Stomach smooth muscle (tissue), 2 donors: ENCODE results near the gene FILIP1.

Experiments used
- H3K27ac ChIP-seq: one replicate; pipeline ENCODE4 v1.7.0; 2013; ENCODE audit warnings: mild to moderate bottlenecking, low read length, inconsistent platforms
- H3K27me3 ChIP-seq, 2 donors: one replicate each; pipeline ENCODE4 v1.7.0; 2013; ENCODE audit warnings: low read length in 2 of 2; ENCODE audit not compliant: insufficient read depth in 2 of 2, control insufficient read depth in 1 of 2
- H3K36me3 ChIP-seq, 2 donors: one replicate each; pipeline ENCODE4 v1.7.0; 2013; ENCODE audit warnings: low read length in 2 of 2; ENCODE audit not compliant: control insufficient read depth in 2 of 2, insufficient read depth in 2 of 2
- H3K4me1 ChIP-seq: one replicate; pipeline ENCODE4 v1.7.0; 2013; ENCODE audit warnings: low read length; ENCODE audit not compliant: control insufficient read depth, insufficient read depth
- H3K4me3 ChIP-seq, 2 donors: one replicate each; pipeline ENCODE4 v1.7.0; 2013; ENCODE audit warnings: low read length in 2 of 2
- H3K9ac ChIP-seq, 2 donors: one replicate each; pipeline ENCODE4 v1.7.0; 2013; ENCODE audit warnings: low read length in 2 of 2, mild to moderate bottlenecking in 1 of 2
- H3K9me3 ChIP-seq, 2 donors: one replicate each; pipeline ENCODE4 v1.7.0; 2013; ENCODE audit warnings: low read length in 2 of 2; ENCODE audit not compliant: control insufficient read depth in 2 of 2
- donor health status: healthy.
- donor health status: Pancreatic carcinoma.

The FILIP1 gene

DNA sequence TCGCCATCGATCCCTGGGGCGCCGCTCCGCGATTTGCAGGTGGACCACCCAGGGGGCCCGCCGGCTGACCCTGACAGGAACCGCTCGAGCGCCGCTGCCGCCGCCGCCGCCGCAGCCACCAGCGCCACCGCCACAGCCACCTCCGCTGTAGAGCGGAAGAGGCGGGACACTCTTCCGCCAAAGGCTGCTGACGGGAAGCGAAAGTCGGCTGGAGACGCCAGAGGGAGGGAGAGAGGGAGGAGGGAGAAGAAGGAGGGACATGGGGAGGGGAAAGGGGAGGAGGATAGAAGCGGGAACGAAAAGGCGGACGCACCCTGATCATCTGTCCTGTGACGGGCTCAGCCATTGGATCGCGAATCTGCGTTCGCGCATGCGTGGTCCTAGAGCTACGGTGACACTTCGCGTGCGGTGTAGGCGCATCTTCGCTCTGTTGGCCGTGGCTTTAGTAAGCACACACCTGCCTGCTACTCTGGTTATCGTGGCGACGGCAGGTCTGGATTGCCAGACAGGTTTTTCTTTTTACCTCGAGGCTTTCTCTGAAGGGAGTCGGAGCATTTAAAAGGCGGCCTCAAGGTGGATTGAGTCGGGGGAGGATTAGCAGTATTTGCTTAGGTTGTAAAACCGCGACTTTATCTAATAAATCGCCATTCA, 208.8 kb downstream of the FILIP1 start, which contains the start of gene TMEM30A:
TMEM30A (minus strand) TSS at position 161 of the 651 bp plus-strand sequence; CDS start at position 7, 154 bp downstream.
- Histone ChIP-seq H3K9ac (peak within 1 kb of the TSS; percentile 86 to 89), H3K9me3 (no peaks in the 10 kb centered on the region), H3K27me3 (no peaks in the 10 kb centered on the region), H3K27ac (peak within 1 kb of the TSS; percentile 72), H3K4me3 (peak within 1 kb of the TSS; percentile 95 to 100), H3K36me3 (no peaks in the 10 kb centered on the region), H3K4me1 (peaks cover 8% of the 10 kb centered on the region)

DNA sequence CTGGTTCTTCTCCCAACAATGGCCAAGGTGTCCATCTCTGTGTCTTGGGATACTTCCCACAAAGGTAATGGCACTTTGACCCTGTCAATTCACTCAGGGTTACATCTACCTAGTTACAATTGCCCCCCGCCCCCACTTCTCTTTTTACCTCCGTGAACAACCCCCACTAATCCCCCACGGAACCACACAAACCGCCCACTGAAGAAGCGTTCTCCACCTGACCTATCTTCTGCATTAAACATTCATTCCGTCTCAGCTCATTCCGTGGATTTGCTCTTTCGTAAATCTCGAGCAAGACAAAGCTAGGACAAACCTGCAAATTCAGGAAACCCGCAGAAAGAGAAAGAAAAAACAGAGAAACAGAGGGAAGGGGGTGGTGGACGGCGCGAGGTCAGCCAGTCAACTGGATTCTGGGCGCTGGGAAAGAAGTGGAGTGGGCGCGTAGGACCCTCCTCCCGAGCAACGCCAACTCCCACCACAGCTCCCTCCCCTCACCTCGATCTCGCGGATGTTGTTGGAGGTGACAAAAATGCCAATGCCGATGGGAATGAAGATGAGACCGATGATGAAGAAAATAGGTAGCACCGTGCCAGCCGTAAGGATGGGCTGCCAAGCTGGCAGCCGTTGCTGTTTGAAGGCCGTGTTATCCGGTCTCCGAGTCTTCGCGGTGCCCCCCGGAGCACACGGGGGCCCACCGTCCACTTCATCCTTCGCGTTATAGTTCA, 209.5 kb downstream of the FILIP1 start:
- Histone ChIP-seq H3K27me3 (no peaks in the 10 kb centered on the region), H3K27ac (peak overlapping the region; percentile 72), H3K4me3 (peak overlapping the region; percentile 95 to 100), H3K9ac (peak overlapping the region; percentile 86 to 89), H3K36me3 (no peaks in the 10 kb centered on the region), H3K4me1 (peaks cover 8% of the 10 kb centered on the region), H3K9me3 (no peaks in the 10 kb centered on the region)

DNA sequence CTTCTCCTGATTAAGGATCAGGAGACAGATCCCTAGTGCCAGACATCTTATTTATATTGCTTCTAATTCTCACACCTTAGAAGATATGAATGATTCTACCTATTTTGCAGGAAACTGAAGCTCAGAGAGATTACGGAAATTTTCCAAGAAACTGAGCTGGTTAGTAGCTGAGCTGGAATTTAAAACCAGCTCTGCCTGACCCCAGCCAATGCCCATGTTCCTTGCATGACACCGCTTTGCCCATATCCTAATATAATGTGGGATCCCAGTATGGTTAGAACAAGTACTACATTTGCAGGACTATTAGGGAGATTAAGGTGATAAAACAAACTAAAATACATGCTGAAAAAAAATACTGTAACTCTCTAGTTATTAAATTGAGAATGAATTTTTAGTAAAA, 210.9 kb downstream of the FILIP1 start:
- Histone ChIP-seq H3K27ac (no peak overlapping the region), H3K4me1 (peaks cover 8% of the 10 kb centered on the region), H3K9me3 (no peaks in the 10 kb centered on the region), H3K9ac (peak overlapping the region in 1 of 2 donors; percentile 40), H3K4me3 (peak overlapping the region; percentile 95 to 100), H3K36me3 (no peaks in the 10 kb centered on the region), H3K27me3 (no peaks in the 10 kb centered on the region)

DNA sequence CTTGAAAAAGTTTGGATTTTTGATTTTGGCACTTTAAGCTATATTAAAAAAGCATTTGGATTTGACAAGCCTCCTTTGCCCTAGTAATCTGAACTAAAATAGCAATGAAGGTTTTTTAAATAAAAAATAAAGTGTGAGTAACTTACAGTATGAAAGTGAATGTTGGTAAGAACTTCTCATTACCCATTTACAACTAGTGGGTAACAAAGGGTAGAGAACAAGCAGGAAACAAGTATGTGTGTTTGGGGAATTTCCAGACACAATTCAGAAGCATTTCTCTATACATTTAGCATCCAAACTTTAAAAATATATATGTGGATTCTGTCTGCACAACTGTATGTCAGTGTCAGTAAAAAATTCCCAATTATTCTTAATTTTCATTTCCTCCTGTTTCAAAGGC, 211.9 kb downstream of the FILIP1 start:
- no peaks in the 10 kb centered on the region for H3K27me3 ChIP-seq
- no peaks in the 10 kb centered on the region for H3K36me3 ChIP-seq
- peak overlapping the region in 1 of 2 donors; percentile 21 for H3K4me3 ChIP-seq
- H3K4me1 ChIP-seq, result peaks cover 8% of the 10 kb centered on the region
- H3K27ac ChIP-seq, result no peak overlapping the region
- H3K9me3 ChIP-seq, result no peaks in the 10 kb centered on the region
- no peak overlapping the region for H3K9ac ChIP-seq

DNA sequence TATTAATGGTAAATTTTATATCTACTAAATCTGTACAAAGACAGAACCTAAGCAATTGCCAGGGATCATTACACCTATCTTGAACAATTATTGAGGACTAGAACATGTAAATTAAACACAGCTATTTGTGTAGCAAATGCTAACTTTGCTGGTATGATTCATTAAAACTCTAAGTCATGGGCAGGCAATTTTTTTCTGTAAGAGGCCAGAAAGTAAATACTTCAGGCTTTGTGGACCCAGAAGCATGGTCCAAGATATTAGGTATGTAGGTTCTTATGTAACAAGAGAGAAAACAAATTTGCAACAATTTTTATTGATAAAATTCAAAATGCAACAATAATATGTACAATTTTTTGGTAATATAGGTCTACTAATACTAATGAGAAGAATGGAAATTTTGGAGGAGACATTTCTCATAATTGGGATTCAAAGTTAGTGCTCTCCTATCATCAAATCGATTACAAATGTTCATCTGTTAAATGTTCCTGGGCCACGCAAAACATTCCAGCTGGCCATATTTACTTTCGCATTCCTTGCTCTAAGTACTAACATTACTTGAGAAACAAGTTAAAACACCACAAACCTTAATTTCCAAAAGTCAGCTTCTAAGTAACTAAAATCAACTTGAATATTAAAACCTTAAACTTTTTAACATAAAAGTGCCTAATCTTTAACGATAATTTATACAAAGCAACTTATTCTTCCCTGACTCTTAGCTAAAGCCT, 213.3 kb downstream of the FILIP1 start:
- Histone ChIP-seq H3K4me3 (no peak overlapping the region), H3K9ac (no peak overlapping the region), H3K27me3 (no peaks in the 10 kb centered on the region), H3K9me3 (no peaks in the 10 kb centered on the region), H3K36me3 (peaks cover 0 to 5% of the 10 kb centered on the region in 2 donors), H3K4me1 (peaks cover 5% of the 10 kb centered on the region), H3K27ac (no peak overlapping the region)

DNA sequence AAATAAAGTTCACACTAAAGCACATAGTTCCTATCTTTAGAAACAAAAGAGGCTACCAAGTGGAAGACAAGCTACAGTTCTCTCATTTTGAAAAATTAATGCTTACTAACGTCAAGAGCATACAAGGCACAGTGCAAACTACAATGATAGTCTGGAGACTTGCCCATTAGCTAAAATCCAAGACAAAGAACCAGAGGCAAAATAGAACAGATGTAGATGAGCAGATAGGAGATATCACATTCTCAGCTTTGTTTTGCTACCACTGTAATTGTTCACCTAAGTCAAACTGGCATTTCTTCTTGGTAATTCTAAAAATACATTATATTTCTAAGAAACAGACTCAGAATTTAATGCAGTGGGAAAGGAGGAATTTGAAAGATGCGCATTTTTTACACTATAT, 214.2 kb downstream of the FILIP1 start:
- Histone ChIP-seq H3K27ac (no peak overlapping the region), H3K9me3 (no peaks in the 10 kb centered on the region), H3K4me1 (peaks cover 5% of the 10 kb centered on the region), H3K27me3 (no peaks in the 10 kb centered on the region), H3K36me3 (peaks cover 0 to 5% of the 10 kb centered on the region in 2 donors), H3K9ac (no peak overlapping the region), H3K4me3 (no peak overlapping the region)

DNA sequence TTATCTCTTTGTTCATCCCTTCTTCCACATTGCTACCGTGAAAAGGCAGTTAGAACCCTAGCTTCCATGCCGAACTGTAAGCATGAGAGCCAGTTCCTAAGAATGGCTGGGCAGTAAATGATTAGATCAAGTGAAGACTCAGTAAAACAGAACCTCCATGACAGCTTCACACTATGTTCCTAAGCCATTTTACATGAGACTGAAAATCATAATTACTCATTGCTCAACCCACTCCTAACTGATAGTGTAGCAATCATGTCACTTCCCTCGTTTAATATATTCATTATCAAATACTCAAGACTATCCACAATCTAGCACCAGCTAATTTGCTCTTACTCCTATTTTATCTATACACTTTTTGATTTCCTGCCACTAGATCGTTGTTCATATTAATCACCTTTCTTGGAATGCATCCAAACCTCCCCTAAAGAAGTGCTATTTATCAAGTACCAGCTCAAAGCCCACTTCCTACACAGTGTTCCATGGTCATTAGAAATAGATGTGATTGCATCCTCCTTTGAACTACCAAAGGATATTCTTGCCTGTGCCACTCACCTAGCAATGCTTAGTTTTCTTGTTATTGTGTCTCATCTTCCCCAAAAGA, 215.0 kb downstream of the FILIP1 start:
- Histone ChIP-seq H3K9me3 (no peaks in the 10 kb centered on the region), H3K9ac (no peak overlapping the region), H3K27me3 (no peaks in the 10 kb centered on the region), H3K27ac (no peak overlapping the region), H3K4me3 (no peak overlapping the region), H3K4me1 (peaks cover 5% of the 10 kb centered on the region), H3K36me3 (peaks cover 0 to 5% of the 10 kb centered on the region in 2 donors)

DNA sequence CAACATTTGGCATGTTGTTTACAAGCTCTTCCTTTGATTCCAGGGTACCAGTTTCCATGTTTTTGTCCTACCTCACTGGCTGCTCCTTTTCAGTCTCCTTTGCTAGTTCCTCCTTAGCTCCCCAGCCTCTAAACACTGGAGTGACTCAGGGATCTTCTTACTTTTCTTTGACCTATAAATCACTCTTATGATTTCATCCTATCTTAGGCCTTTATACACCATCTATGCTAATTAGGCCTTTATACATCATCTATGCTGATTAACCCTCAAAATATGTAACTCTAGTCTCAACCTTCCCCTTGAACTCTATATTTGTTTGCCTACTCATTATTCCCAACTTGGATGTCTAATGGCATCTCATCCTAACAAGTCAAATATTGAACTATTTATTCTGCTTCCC, 218.5 kb downstream of the FILIP1 start:
- H3K4me3 ChIP-seq, result no peak overlapping the region
- no peaks in the 10 kb centered on the region for H3K9me3 ChIP-seq
- H3K27ac ChIP-seq, result no peak overlapping the region
- no peak overlapping the region for H3K9ac ChIP-seq
- H3K27me3 ChIP-seq, result no peaks in the 10 kb centered on the region
- H3K4me1 ChIP-seq, result no peaks in the 10 kb centered on the region
- peaks cover 0 to 5% of the 10 kb centered on the region in 2 donors for H3K36me3 ChIP-seq

DNA sequence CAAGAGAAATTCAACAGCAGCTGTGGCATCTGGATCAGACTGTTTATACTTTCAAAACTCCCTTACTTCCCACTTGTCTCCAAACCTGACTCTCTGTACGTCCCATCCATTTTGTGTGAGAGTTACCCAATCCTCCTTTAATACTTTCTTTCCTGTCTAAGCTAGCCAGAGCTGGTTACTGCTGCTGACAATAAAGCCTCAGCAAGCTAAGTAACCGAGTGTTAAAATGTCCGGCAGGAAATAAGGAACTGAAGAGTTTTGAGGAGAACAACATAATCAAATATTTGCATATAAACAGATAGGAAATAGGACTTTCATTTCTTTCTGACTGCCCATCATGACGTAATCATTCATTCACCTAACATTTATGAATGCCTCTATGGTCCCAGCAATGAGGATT, 220.6 kb downstream of the FILIP1 start:
- no peaks in the 10 kb centered on the region for H3K27me3 ChIP-seq
- no peak overlapping the region for H3K4me3 ChIP-seq
- peaks cover 0 to 5% of the 10 kb centered on the region in 2 donors for H3K36me3 ChIP-seq
- no peak overlapping the region for H3K27ac ChIP-seq
- H3K9ac ChIP-seq, result no peak overlapping the region
- H3K4me1 ChIP-seq, result no peaks in the 10 kb centered on the region
- H3K9me3 ChIP-seq, result no peaks in the 10 kb centered on the region

DNA sequence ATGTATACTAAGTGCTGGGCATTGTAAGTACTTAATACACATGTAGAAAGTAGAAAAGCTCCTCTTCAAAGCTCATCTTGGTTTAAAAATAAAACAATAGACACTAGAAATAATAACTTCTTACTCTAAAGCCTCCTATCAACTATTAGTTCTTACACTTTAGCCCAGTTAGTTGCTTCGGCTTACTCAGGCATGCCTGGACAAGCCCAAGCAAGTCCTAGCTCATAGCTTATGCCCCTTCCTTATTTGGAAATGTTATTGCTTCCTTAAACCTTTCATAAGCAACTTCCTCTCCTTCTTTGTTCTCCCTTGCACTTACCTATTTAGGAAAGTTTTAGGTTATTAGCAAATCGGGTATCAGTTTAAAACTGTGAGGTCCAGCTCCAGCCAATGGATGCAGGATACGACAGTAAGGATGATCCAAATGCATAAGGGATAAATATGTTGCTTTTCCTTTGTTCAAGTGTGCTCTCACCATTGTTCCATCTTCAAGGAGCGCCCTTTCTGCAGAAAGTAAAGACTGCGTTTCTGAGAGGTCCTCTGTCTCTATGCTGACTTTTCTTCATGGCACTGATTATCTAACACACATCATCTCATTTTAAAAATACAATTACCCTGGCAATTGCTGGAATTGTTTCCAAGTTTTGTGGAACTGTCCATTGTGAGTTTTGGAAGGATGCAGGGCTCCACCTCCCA, 221.3 kb downstream of the FILIP1 start:
- H3K9ac ChIP-seq, result no peak overlapping the region
- no peaks in the 10 kb centered on the region for H3K4me1 ChIP-seq
- no peak overlapping the region for H3K27ac ChIP-seq

More for the DNA sequence above, 221.3 kb downstream of the FILIP1 start:
- Histone ChIP-seq H3K9me3 (no peaks in the 10 kb centered on the region), H3K4me3 (no peak overlapping the region), H3K36me3 (peaks cover 0 to 5% of the 10 kb centered on the region in 2 donors), H3K27me3 (no peaks in the 10 kb centered on the region)
